HG03097 (cell line): ENCODE results near the gene EYS.

Source experiments
- ATAC-seq: cut with Tn5 transposase; IDR thresholded peaks from one replicate; pipeline ENCODE4 v1.9.1; 2021; ENCODE audit not compliant: unreplicated experiment, low FRiP score

The EYS gene

GRCh38 chr6:65259059-65259458 lies 448.0 kb downstream of the EYS start:
- ATAC-seq, result no peak

GRCh38 chr6:65253041-65253440 lies 454.0 kb downstream of the EYS start:
- no peak for ATAC-seq

- ATAC-seq, result no peak
Measured at GRCh38 chr6:65248101-65248610, 458.9 kb downstream of the EYS start.

- no peak for ATAC-seq
Measured at GRCh38 chr6:65231616-65232015, 475.4 kb downstream of the EYS start.

GRCh38 chr6:65229825-65230224 lies 477.2 kb downstream of the EYS start:
- ATAC-seq, result no peak

- no peak for ATAC-seq
Measured at GRCh38 chr6:65221153-65221552, 485.9 kb downstream of the EYS start.

GRCh38 chr6:65202738-65203137 lies 504.3 kb downstream of the EYS start:
- ATAC-seq, result no peak

- ATAC-seq, result no peak
Measured at GRCh38 chr6:65199683-65200082, 507.3 kb downstream of the EYS start.

- no peak for ATAC-seq
Measured at GRCh38 chr6:65199121-65199520, 507.9 kb downstream of the EYS start.

GRCh38 chr6:65191471-65191870 lies 515.6 kb downstream of the EYS start:
- no peak for ATAC-seq

- no peak for ATAC-seq
Measured at GRCh38 chr6:65189236-65189881, 517.7 kb downstream of the EYS start.

- no peak for ATAC-seq
Measured at GRCh38 chr6:65186826-65187225, 520.2 kb downstream of the EYS start.

- no peak for ATAC-seq
Measured at GRCh38 chr6:65182681-65183080, 524.3 kb downstream of the EYS start.

GRCh38 chr6:65170273-65170672 lies 536.8 kb downstream of the EYS start:
- no peak for ATAC-seq

- no peak for ATAC-seq
Measured at GRCh38 chr6:65161661-65162060, 545.4 kb downstream of the EYS start.

GRCh38 chr6:65157025-65157424 lies 550.0 kb downstream of the EYS start:
- no peak for ATAC-seq

GRCh38 chr6:65155083-65155482 lies 551.9 kb downstream of the EYS start:
- ATAC-seq, result no peak

GRCh38 chr6:65149841-65150240 lies 557.2 kb downstream of the EYS start:
- ATAC-seq, result no peak

GRCh38 chr6:65148839-65149238 lies 558.2 kb downstream of the EYS start:
- no peak for ATAC-seq

GRCh38 chr6:65135567-65135966 lies 571.5 kb downstream of the EYS start:
- ATAC-seq, result no peak

- ATAC-seq, result no peak
Measured at GRCh38 chr6:65126667-65127066, 580.4 kb downstream of the EYS start.

- ATAC-seq, result no peak
Measured at GRCh38 chr6:65123521-65123920, 583.5 kb downstream of the EYS start.
